ENCODE results near the gene MGLL.

The MGLL gene

DNA sequence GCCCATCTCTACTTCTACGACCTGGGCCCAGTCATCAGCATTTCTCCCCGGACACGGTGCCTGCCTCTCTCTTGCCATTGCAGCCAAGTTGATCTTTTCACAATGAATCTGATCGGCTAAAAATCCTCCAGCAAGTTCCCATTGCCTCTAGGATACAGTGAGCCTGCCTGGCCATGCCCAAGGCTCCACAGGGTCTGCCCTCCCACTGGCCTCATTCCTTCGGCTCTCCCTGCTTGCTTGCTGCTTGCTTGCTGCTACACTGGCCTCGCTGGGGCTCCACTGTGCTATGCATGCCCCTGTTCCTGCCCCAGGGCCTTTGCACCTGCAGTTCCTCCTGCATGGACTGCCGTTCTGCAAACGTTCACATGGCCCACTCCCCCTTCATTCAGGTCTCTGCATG lies 147.5 kb downstream of the MGLL start:
- no peak for DNase-seq (ENCODE audit: low read depth in 3 of 3)

DNA sequence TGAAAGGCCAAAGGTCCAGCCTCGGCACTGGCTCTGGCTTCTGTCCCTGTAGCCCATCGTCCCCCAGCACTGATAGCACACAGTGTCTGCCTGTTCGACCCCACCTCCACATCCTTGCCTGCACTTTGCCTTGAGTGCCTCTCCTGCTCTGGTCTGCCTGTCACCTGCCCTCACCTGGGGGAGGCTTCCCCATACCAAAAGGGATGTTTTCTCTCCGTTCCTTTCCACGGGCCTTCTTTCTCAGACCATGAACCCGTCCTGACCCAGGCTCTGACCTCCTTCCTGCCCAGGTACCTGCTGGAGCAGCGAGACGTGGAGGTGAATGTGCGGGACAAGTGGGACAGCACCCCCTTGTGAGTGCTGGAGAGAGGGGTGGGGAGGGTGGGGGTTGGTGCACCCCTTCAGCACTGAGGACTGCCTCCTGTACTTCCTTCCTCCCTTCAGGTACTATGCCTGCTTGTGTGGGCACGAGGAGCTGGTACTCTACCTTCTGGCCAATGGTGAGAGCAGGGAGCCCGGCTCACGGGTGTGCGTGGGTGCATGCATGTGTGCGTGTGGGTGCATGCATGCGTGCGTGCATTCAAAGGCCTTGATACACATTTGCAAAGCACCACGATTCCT lies 148.1 kb downstream of the MGLL start:
- no peak for DNase-seq (ENCODE audit: low read depth in 3 of 3)

DNA sequence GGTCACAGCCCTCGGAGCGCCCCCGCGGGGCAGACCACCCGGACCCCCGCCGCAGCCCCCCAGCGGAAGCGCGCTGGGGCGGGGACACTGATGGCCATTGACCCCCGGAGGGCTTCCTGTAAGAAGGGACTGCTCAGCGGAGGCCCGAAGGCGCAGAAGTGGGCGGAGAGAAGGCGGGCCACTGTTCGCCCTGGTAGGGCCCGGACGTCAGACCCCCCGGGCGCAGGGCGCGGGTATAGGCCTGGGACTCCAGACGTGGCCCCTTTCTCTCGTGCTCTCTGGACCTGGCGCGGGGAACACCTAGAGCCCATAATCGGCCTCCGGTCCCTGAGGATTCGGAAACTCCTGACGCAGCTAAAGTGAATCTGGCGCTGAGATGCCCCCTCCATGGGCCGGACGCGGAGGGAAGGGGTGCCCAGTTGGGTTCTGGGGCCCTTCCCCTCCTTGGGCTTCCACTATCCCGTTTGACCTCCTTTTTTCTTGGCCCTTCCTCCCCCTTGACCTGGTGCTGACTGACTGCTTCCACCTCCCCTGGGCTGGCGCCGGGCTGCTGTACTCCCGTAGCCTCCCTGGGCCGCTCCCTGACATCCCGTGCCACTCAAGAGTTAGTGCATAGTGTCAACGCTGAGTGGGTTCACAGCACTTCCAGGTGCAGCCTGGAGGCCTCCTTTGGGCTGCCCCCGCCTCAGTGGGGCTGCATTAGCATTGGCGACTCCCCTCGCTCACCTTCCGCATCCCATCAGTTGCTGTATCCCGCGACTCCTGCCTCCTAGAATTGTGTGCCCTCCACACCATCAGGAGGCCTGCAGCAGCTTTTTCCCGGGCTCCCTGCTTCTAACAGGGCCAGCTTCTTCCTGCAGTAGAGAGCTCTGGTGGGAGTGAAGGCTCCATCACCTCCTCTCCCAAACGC lies 148.9 kb downstream of the MGLL start:
- DNase-seq (ENCODE audit: low read depth in 3 of 3) = peak in 1 of 3 donors; percentile 35

DNA sequence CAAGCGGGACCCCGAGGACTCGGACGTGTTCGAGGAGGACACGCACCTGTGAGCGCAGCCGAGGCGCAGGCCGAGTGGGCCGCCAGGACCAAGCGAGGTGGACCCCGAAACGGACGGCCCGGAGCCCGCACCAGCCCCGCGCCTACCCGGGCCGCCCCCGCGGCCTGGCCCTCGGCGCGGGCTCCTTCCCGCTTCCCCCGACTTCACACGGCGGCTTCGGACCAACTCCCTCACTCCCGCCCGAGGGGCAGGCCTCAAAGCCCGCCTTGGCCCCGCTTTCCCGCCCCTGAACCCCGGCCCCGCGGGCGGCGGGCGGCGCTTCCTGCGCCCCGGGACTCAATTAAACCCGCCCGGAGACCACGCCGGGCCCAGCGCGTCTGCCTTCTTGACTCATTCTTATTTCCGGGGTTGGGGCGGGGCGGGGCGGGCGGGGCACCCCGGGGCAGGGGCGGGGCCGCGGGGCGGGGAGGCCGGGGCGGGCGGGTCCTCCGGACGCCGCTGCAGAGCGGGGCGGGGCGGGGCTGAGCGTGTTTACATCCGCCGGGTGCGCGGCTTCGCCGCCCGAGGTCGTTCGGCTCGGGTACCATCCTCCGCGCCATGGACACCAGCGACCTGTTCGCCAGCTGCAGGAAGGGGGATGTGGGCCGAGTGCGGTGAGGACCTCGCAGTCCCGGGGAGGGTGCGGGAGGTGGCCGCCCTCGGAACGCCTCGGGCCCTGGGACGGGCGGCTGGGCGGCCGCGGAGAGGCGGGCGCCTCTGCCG lies 149.7 kb downstream of the MGLL start, which contains the start of gene ABTB1:
ABTB1 (plus strand) TSS at position 524 of the 762 bp plus-strand sequence; CDS start at position 598, 74 bp downstream.
- peak; percentile 70 to 87 (median 74) for DNase-seq (ENCODE audit: low read depth in 3 of 3)

DNA sequence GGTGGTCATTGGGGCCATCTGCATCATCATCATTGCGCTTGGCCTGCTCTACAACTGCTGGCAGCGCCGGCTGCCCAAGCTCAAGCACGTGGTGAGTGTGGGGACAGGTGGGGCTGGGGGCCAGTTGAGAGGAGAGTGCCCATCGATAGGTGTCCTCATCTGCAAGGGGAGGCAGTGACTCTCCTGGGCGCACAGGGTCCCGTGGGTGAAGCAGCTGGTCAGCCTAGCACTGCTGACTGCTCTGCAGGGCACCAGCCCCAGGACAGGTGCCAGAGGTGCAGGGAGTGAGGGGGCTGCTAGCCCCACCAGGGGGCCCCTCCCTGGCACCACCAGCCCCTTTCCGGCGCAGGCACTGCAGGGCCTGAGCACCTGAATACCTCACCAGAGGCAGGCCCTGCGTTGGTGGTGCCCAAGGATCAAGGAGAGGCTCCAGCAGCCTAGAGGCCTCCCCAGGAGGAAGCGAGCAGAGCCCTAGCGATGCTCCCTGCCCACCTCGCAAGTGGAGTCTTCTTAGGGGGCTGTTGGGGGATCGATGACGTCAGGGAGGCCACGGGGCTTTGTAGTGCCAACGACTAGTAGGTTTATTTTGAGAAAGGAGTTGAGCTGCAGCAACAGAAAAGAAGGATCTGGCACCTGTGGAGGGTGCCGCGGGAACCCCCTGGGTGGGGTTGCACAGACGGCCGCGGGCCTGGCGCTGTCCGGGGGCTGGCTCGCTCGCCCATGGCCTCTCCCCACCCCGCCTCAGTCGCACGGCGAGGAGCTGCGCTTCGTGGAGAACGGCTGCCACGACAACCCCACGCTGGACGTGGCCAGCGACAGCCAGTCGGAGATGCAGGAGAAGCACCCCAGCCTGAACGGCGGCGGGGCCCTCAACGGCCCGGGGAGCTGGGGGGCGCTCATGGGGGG lies 150.5 kb downstream of the MGLL start:
- peak in 1 of 3 donors; percentile 12 for DNase-seq (ENCODE audit: low read depth in 3 of 3)

DNA sequence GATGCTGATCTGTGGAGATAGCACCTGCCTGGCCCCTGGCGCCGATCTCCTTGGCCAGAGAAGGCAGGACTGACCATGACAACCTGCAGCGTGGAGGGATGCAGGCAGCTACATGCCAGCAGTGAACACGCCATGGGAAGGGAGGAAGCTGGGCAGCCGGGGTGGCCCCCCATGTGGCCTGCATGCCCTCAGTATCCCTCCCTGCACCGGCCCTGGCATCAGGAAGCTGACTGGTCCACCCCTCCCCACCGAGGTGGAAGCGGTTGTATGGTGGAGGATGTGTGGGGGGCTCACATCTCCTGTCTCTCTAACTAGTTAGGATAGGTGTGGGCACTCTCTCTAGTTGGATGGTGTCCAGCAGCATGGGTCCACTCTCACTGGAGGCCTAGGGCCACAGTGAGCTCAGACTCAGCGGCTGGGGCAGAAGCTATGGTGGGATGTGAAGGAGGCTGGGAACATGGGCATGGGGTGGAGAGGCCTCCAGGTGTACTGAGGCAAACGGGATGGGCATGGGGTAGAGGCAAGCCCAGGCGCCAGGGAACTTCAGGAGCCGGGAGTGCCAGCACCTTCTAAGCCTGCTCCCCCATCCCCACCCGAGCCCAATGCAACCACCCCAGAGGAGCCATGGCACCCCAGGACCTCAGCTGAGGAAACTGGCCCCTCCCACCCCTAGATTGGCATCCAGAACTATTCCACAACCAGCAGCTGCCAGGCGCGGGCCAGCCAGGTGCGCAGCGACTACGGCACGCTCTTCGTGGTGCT lies 151.4 kb downstream of the MGLL start:
- no peak for DNase-seq (ENCODE audit: low read depth in 3 of 3)

DNA sequence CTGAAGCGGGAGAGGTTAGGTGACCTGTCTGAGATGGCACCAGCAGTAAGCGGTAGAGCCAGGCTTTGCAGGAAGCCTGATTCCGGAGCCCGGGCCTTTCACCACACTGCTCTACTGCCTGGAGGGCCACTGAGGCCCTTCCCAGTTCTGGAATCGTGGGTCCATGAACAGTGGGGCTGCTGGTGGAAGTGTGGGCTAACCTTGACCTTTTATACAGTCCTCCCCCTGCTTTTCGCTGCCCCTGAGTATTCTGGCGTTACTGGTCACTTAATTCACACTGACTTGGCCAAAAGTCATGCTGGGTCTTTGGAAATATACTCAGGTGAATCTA lies 152.1 kb downstream of the MGLL start:
- no peak for DNase-seq (ENCODE audit: low read depth in 3 of 3)

DNA sequence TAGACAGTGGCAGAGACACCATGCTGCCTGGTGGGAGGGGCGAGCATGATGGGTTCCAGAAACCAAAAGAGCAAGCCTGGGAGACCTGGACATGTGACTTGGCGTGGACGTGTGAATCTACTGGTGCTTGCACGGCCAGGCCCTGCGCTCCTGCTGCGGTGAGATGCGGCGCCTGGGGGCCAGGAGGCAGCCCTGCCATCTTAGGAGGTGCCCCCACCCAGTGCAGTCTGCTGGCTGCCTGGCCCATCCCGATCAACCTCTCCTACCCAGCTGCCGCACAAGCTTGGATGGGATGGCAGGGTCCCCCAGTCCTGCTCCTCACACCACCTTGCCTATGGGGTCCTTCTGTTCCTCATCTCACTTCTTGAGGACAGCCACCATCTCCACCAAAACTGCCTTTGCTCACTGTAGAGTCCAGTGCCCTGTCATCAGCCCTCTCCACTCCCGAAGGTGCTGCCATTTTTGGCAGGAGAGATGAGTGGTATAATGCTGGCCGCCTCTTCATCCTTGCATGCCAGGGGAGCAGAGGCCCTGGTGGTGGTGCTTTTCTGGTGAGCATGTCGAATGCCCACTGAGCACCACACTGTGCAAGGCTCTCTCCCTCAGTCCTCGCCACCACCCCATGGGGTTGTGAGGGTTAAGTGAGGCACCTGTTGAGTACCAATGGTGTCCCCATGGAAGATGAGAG lies 152.6 kb downstream of the MGLL start:
- DNase-seq (ENCODE audit: low read depth in 3 of 3) = no peak

DNA sequence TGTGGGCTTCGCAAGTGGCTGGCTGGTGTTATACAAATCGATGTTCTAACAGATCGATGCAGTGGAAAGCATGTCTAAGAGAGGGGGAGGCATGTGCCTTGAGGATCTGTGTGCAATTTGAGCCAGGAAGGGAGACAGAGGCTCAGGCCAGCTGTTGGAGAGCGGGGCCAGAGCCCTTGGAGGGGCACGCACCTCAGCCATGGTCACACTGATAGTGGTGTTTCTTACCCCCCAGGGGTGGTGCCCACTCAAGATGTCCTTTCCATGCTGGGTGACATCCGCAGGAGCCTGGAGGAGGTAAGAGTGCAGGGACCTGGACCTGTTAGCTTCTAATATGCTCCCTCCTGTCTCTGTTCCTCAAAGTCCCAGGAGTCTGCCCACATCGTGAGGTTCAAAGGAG lies 153.4 kb downstream of the MGLL start:
- no peak for DNase-seq (ENCODE audit: low read depth in 3 of 3)

DNA sequence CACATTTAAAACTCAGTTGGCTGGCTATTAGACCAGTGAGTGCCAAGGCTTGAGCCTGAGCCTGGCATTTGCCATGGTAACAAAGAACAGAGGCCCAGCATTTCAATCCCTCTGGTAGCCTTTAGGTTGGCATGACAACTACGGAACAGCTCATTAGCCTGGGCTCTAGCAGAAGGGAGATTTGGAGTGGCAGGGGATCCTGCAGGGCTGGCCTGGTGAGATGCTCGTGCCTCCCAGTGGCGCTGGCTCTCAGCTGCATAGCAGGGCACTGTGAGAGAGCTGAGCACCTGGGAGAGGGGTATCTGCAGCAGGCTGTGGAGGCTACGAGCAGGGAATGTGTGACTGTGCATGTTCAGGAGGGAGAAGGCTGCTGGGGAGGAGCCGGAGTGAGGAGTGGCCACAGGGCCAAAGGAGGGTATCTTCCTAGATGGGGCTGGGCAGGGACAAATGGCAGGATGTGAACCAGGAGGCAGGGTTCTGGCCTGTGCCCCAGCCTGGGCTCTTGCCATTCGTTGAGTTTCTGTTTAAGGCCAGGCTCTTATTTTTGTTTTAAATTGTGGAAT lies 155.1 kb downstream of the MGLL start:
- DNase-seq (ENCODE audit: low read depth in 3 of 3) = no peak

DNA sequence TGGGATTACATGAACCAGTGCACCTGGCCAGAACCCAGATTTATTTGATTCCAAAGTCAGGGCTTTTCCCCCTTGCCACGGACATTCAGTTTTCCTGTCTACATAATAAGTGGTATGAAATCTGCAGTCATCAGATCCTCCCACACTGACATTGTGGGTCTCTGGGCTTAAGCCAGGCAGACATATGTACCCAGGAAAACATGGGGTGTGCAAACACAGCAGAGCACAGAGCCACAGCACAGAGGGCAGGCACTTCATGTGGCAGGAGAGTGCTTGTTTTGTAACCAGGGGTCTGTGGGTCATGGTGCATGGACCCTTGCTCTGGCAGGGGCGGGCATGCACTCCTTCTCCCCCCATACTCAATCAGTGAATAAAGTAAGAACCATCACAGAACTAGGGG lies 155.6 kb downstream of the MGLL start:
- DNase-seq (ENCODE audit: low read depth in 3 of 3) = no peak

DNA sequence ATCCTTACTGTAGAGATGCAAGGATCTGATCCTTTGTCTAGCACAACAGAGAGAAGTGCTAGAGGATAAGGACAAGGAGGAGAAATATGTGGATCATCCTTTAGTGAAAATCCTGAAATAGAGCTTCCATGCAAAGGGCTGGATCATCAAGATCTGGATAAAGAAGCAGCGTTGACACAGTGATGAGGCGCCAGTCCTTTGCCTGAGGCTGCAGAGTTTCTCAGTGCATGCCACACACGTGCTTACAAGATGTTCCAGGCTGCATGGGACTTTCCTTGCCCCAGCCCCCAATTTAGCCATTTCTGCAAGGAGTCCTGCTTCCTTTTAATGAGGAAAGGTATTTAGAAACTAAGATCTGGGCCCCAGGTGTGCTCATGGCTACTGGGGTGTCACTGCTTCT lies 156.7 kb downstream of the MGLL start:
- no peak for DNase-seq (ENCODE audit: low read depth in 3 of 3)

DNA sequence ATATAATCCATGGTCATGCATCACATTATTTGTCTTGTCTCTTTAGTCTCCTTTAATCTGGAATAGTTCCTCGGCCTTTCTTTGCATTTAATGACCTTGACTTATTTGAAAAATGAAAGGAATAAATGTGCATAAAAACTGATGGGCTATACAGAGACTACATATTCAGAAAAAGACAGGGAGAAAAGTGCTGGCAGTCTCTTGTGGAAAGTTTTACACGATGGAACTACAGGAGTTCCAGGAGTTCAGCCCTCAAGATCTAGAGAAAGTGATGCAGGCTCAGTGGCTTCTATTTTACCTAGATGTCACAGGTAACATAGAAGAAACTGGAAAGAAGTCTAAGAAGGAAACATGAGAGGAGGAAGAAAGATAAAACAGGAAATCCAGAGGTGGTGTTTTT lies 157.2 kb downstream of the MGLL start:
- no peak for DNase-seq (ENCODE audit: low read depth in 3 of 3)

DNA sequence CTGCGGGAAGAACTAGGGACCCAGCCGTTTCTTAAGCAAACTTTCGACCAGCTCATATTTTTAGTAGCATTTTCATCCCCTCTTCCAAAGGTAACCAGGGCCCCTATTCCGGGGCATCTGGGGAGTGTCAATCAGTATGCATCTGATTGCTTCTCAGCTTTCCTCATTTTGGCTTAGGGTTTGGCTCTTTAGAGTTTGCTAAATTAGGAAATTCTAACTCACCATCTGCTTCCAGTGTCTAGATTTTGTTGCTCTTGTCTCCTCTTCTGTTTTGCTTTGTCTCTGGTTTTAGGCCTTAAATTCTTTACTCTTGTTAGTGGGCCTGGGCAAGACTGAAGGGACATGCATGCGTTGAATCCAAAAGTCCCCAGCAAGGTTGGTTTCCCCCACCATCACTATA lies 159.2 kb downstream of the MGLL start:
- no peak for DNase-seq (ENCODE audit: low read depth in 3 of 3)

DNA sequence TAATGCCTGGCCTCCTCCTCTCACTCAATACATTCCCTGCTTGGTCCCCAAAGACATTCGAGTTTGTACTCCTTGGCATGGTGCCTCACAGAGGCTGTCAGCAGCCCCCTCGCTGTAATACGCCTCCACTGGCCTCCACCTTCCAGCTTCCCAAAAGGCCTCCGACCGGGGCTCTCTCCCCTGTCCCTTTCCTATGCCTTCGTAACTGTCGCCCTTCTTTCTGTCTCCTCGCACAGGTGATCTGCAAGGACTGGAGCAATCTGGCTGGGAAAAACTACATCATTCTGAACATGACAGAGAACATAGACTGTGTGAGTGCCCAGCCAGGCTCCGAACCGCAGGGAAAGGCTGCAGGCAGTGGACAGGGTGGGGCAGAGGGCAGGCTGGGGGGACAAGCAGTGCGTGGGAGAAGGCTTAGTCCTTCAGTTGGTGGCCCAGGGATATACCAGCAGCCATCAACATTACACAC lies 160.3 kb downstream of the MGLL start:
- DNase-seq (ENCODE audit: low read depth in 3 of 3) = no peak

DNA sequence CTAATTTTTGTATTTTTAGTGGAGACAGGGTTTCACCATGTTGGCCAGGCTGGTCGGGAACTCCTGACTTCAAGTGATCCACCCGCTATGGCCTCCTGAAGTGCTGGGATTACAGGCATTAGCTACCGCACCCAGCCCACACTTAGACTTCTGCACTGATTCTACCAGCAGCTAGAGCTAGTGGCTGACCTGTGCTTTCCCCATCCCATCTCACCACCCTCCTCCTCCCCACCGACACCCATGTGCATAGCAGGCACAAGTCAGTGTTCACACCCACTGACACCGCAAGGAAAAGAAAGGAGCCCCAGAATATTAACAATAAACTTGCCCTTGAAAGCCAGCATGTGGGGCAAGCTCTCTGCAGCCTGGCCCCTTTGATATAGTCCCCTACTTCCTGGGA lies 160.7 kb downstream of the MGLL start:
- no peak for DNase-seq (ENCODE audit: low read depth in 3 of 3)

DNA sequence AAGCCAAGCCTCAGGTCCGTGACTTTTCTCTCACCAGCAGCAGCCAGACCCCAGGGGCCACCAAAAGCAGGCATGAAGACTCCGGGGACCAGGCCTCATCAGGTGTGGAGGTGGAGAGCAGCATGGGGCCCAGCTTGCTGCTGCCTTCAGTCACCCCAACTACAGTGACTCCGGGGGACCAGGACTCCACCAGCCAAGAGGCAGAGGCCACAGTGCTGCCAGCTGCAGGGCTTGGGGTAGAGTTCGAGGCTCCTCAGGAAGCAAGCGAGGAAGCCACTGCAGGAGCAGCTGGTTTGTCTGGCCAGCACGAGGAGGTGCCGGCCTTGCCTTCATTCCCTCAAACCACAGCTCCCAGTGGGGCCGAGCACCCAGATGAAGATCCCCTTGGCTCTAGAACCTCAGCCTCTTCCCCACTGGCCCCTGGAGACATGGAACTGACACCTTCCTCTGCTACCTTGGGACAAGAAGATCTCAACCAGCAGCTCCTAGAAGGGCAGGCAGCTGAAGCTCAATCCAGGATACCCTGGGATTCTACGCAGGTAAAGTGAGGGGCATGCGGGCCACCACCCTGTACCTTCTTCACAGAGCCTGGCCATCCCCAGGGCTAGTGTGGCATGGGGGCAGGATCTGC lies 161.6 kb downstream of the MGLL start:
- no peak for DNase-seq (ENCODE audit: low read depth in 3 of 3)

DNA sequence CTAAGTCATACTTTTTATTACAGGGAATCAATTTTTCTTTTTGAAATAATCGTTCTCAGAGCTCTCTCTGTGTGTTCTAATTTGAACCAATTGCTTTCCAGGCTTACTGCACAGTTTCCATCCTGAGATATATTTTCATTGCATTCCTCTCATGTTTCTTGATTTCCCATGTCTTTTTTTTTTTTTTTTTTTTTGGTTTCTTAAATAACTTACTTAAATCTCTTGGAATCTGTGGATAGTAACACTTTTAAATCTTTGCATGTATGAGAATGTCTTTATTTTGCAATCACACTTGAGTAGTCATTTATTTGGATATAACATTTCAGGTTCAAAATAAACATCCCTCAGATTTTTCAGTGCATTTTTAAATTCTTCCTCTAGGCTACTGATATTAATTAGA lies 164.1 kb downstream of the MGLL start:
- DNase-seq (ENCODE audit: low read depth in 3 of 3) = no peak

DNA sequence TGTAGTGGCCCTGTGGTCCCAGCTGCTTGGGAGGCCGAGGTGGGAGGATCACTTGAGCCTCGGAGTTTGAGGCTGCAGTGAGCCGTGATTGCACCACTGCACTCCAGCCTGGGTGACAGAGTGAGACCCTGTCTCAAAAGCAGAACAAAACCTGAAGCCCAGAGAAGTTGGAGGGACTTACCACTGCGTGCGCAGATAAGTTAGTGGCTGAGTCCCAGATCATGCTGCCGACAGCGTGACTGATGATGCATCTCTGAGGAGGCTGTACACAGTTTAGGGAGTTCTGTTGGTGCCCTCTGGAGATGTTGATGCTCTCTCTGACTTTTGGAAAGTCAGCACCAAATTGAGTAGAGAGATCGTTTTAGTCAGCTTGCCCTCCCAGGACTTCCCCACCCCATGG lies 165.4 kb downstream of the MGLL start:
- DNase-seq (ENCODE audit: low read depth in 3 of 3) = no peak

Data from stimulated activated CD4-positive, alpha-beta T cell treated with anti-CD3 and anti-CD28 coated beads, TNF-alpha, amount 100 ng/mL, for 48 hours (primary cell).